Measurements from ENCODE around the gene SH3TC1.

GRCh38 chr4:8276358-8277240, 77.5 kb downstream of the SH3TC1 start:
- no peak for TF ChIP-seq POLR2A (IDR thresholded peaks at IDR 0.05)
- TF ChIP-seq CTCF (IDR thresholded peaks at IDR 0.05), result no peak
- TF ChIP-seq EP300 (IDR thresholded peaks at IDR 0.05; ENCODE audit: low read depth), result no peak

All from transverse colon (tissue), 3 donors.